ENCODE results near the gene EFCAB14.
"Not testable (repeated sequence)": the region's sequence is repeated elsewhere in the genome, so short reads cannot be mapped to it uniquely, and the experiment has no call there.

The EFCAB14 gene

GRCh38 chr1:46652321-46653100 lies 66.4 kb downstream of the EFCAB14 start:
- DNase-seq: no peak

GRCh38 chr1:46651152-46651551 lies 67.8 kb downstream of the EFCAB14 start:
- not testable (repeated sequence) for DNase-seq

GRCh38 chr1:46650491-46650890 lies 68.4 kb downstream of the EFCAB14 start:
- no peak for DNase-seq

GRCh38 chr1:46649764-46650163 lies 69.2 kb downstream of the EFCAB14 start:
- no peak for DNase-seq

GRCh38 chr1:46647611-46648010 lies 71.3 kb downstream of the EFCAB14 start:
- DNase-seq: no peak

- no peak for DNase-seq
Measured at GRCh38 chr1:46646844-46647243, 72.1 kb downstream of the EFCAB14 start.

GRCh38 chr1:46646331-46646730 lies 72.6 kb downstream of the EFCAB14 start:
- no peak for DNase-seq

GRCh38 chr1:46645815-46646214 lies 73.1 kb downstream of the EFCAB14 start:
- no peak for DNase-seq

- peak; percentile 10 for DNase-seq
Measured at GRCh38 chr1:46643368-46643775, 75.5 kb downstream of the EFCAB14 start.

- no peak for DNase-seq
Measured at GRCh38 chr1:46642115-46642680, 76.7 kb downstream of the EFCAB14 start.

- DNase-seq: no peak
Measured at GRCh38 chr1:46639547-46639946, 79.4 kb downstream of the EFCAB14 start.

- no peak for DNase-seq
Measured at GRCh38 chr1:46638921-46639320, 80.0 kb downstream of the EFCAB14 start.

- DNase-seq: no peak
Measured at GRCh38 chr1:46637444-46638083, 81.3 kb downstream of the EFCAB14 start.

GRCh38 chr1:46635205-46635604 lies 83.7 kb downstream of the EFCAB14 start:
- DNase-seq: no peak

GRCh38 chr1:46630719-46631118 lies 88.2 kb downstream of the EFCAB14 start:
- no peak for DNase-seq
